K562 (cell line): Measurements from ENCODE around the gene SCNN1B.

Experiments used
- CEBPB ChIP-seq: fragments of 450-650 bp; IDR thresholded peaks from 2 replicates; pipeline ENCODE4 v1.6.1; 2016; ENCODE audit warnings: missing genetic modification characterization, missing compliant biosample characterization
- FOXM1 ChIP-seq, 2 experiments: fragments of 450-650 bp in 1 of 2; sonication (generic) in 1 of 2; formaldehyde crosslinking in 1 of 2; IDR thresholded peaks; 2 replicates each; pipeline versions ENCODE4 v1.6.1 to v1.9.0; 2017 to 2022; ENCODE audit warnings: low read depth in 2 of 2, mild to moderate bottlenecking in 2 of 2, missing genetic modification reagents in 1 of 2, moderate library complexity in 1 of 2
- GABPA ChIP-seq: fragments of 200-800 bp; sonication (Bioruptor generic); conservative IDR thresholded peaks from 2 replicates; pipeline ENCODE4 v1.6.1; 2016; ENCODE audit warnings: low read depth, missing genetic modification characterization, missing compliant biosample characterization
- TAF15 ChIP-seq: fragments of 200-400 bp; formaldehyde crosslinking; IDR thresholded peaks from 2 replicates; pipeline ENCODE4 v1.6.1; 2017; ENCODE audit warnings: mild to moderate bottlenecking, low read depth, low read length, moderate library complexity
- ZNF232 ChIP-seq: sonication (generic); formaldehyde crosslinking; IDR thresholded peaks from 2 replicates; pipeline ENCODE4 v1.8.0; 2022; ENCODE audit warnings: mild to moderate bottlenecking, missing genetic modification reagents
- ZNF316 ChIP-seq: fragments of 450-650 bp; IDR thresholded peaks from 2 replicates; pipeline ENCODE4 v1.6.1; 2016
- TF ChIP-seq, protein P1 (sequence below): fragments of 450-650 bp; IDR thresholded peaks from 2 replicates; pipeline ENCODE4 v1.6.1; 2018; ENCODE audit not compliant: partially characterized antibody
- TF ChIP-seq, protein P2 (sequence below), 3 experiments: IDR thresholded peaks in 2 of 3; conservative IDR thresholded peaks in 1 of 3; 2 replicates each; pipeline ENCODE4 v1.5.1; 2011 to 2012; ENCODE audit warnings: low read length in 3 of 3, mild to moderate bottlenecking in 3 of 3, control low read depth in 2 of 3, improper control_type of control experiment in 1 of 3, inconsistent platforms in 1 of 3, low read depth in 1 of 3, mixed read lengths in 1 of 3, moderate library complexity in 1 of 3; ENCODE audit not compliant: insufficient read depth in 2 of 3
- TF ChIP-seq, protein P3 (sequence below): IDR thresholded peaks from 2 replicates; pipeline ENCODE4 v1.6.1; 2011; ENCODE audit not compliant: insufficient read length; ENCODE audit errors: extremely low read depth

DNA sequence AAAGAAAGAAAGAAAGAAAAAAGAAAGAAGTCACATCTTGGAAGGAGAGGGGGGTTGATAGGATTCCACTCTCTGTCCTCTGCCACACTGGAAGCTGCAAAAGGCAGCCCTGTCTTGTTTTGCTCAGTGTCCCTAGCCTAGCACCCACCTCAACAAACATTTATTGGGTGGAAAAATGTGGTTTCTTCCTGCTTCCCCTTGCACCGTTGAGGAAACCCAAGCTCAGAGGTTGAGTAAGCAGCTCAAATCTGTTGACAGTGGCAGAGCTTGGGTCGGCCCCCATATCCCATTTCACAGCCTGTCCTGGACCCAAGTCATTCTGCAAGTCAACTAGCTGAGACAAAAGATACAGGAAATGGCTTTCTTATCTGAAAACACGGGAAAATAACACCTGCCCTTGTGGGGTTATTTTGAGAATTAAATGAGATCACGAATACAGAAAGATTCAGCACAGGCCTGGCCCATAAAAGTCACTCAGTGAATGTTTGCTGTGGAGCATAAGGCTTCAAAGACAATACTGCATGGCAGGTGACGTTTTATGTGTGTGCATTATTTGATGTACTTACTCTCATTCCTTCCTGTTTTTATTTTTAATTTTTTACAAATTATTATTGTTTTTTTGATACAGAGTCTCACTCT, 63.6 kb downstream of the SCNN1B start:
- TF ChIP-seq TAF15 (no peak), FOXM1 (IDR thresholded peaks at IDR 0.05; ENCODE audit: low read depth) (no peak), FOXM1 (CRISPR knock-in tag; IDR thresholded peaks at IDR 0.05; ENCODE audit: low read depth) (no peak), GABPA (tag) (no peak), ZNF232 (CRISPR knock-in tag) (no peak), ZNF316 (no peak), CEBPB (tag) (no peak)
- TF ChIP-seq, protein P1, sequence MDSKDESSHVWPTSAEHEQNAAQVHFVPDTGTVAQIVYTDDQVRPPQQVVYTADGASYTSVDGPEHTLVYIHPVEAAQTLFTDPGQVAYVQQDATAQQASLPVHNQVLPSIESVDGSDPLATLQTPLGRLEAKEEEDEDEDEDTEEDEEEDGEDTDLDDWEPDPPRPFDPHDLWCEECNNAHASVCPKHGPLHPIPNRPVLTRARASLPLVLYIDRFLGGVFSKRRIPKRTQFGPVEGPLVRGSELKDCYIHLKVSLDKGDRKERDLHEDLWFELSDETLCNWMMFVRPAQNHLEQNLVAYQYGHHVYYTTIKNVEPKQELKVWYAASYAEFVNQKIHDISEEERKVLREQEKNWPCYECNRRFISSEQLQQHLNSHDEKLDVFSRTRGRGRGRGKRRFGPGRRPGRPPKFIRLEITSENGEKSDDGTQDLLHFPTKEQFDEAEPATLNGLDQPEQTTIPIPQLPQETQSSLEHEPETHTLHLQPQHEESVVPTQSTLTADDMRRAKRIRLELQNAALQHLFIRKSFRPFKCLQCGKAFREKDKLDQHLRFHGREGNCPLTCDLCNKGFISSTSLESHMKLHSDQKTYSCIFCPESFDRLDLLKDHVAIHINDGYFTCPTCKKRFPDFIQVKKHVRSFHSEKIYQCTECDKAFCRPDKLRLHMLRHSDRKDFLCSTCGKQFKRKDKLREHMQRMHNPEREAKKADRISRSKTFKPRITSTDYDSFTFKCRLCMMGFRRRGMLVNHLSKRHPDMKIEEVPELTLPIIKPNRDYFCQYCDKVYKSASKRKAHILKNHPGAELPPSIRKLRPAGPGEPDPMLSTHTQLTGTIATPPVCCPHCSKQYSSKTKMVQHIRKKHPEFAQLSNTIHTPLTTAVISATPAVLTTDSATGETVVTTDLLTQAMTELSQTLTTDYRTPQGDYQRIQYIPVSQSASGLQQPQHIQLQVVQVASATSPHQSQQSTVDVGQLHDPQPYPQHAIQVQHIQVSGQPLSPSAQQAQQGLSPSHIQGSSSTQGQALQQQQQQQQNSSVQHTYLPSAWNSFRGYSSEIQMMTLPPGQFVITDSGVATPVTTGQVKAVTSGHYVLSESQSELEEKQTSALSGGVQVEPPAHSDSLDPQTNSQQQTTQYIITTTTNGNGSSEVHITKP, result no peak
- TF ChIP-seq, protein P2, sequence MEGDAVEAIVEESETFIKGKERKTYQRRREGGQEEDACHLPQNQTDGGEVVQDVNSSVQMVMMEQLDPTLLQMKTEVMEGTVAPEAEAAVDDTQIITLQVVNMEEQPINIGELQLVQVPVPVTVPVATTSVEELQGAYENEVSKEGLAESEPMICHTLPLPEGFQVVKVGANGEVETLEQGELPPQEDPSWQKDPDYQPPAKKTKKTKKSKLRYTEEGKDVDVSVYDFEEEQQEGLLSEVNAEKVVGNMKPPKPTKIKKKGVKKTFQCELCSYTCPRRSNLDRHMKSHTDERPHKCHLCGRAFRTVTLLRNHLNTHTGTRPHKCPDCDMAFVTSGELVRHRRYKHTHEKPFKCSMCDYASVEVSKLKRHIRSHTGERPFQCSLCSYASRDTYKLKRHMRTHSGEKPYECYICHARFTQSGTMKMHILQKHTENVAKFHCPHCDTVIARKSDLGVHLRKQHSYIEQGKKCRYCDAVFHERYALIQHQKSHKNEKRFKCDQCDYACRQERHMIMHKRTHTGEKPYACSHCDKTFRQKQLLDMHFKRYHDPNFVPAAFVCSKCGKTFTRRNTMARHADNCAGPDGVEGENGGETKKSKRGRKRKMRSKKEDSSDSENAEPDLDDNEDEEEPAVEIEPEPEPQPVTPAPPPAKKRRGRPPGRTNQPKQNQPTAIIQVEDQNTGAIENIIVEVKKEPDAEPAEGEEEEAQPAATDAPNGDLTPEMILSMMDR (IDR thresholded peaks at IDR 0.05 in 2 of 3, conservative IDR thresholded peaks at IDR 0.05 in 1 of 3; ENCODE audit: insufficient read depth in 2 of 3, low read depth in 1 of 3, low read length in 3 of 3), result no peak
- TF ChIP-seq, protein P3, sequence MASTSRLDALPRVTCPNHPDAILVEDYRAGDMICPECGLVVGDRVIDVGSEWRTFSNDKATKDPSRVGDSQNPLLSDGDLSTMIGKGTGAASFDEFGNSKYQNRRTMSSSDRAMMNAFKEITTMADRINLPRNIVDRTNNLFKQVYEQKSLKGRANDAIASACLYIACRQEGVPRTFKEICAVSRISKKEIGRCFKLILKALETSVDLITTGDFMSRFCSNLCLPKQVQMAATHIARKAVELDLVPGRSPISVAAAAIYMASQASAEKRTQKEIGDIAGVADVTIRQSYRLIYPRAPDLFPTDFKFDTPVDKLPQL, result no peak
